PC-9 (cell line): ENCODE measurements around the gene DRAXIN. TPM values are rescaled to one million over a fixed set of nuclear protein-coding genes. Genes with fewer than 3 reads are reported as not detected.

ENCODE experiments used
- BruUV-seq: library from RNA; stranded (reverse); fragments of 400-500 nt; replicated peaks from 2 replicates; lab custom pipeline; 2021; lab: Mats Ljungman, UMichigan
- CTCF ChIA-PET: fragments of 300-600 bp; sonication (Branson Sonifier 250); formaldehyde crosslinking; loops from one replicate; lab custom pipeline; 2022; ENCODE audit warnings: antibody characterized with exemption; lab: Charles Lee
- POLR2A ChIA-PET: fragments of 300-600 bp; sonication (Branson Sonifier 250); formaldehyde crosslinking; loops from one replicate; lab custom pipeline; 2022; ENCODE audit warnings: antibody characterized with exemption; ENCODE audit not compliant: unreplicated experiment; lab: Charles Lee
- DNase-seq, 2 experiments: peaks; one replicate each; pipeline versions ENCODE4 v3.0.0 to v3.0.0-alpha.2; 2015 to 2022; ENCODE audit warnings: mixed read lengths in 1 of 2
- H2AFZ ChIP-seq: fragments of 200-600 bp; sonication (generic); 2 replicates; pipeline ENCODE4 v1.8.1; 2017; ENCODE audit warnings: antibody characterized with exemption
- H3F3A ChIP-seq: fragments of 200-600 bp; sonication (generic); 2 replicates; pipeline ENCODE4 v1.8.1; 2017; ENCODE audit warnings: antibody characterized with exemption, mild to moderate bottlenecking, low read depth; ENCODE audit not compliant: insufficient read depth
- H3K27ac ChIP-seq: fragments of 200-600 bp; sonication (generic); 2 replicates; pipeline ENCODE4 v1.6.1; 2016; ENCODE audit warnings: mixed run types
- H3K27me3 ChIP-seq: fragments of 200-600 bp; sonication (generic); 2 replicates; pipeline ENCODE4 v1.6.1; 2016; ENCODE audit warnings: low read depth, mixed run types; ENCODE audit not compliant: insufficient read depth
- H3K36me3 ChIP-seq: fragments of 200-600 bp; sonication (generic); 2 replicates; pipeline ENCODE4 v1.6.1; 2016; ENCODE audit warnings: low read depth, mixed run types
- H3K4me1 ChIP-seq: fragments of 200-600 bp; sonication (generic); replicated peaks from 2 replicates; pipeline ENCODE4 v1.6.1; 2016; ENCODE audit warnings: mixed run types; ENCODE audit not compliant: insufficient read depth
- H3K4me2 ChIP-seq: fragments of 200-600 bp; sonication (generic); 2 replicates; pipeline ENCODE4 v1.6.1; 2017; ENCODE audit warnings: mixed run types
- H3K4me3 ChIP-seq: fragments of 200-600 bp; sonication (generic); 2 replicates; pipeline ENCODE4 v1.6.1; 2016; ENCODE audit warnings: mixed run types
- H3K79me2 ChIP-seq: fragments of 200-600 bp; sonication (generic); 2 replicates; pipeline ENCODE4 v1.6.1; 2017; ENCODE audit warnings: low read depth, mixed run types
- H3K9me2 ChIP-seq: fragments of 200-600 bp; sonication (generic); 2 replicates; pipeline ENCODE4 v1.8.1; 2017; ENCODE audit warnings: mild to moderate bottlenecking; ENCODE audit not compliant: insufficient read depth
- H3K9me3 ChIP-seq: fragments of 200-600 bp; sonication (generic); 2 replicates; pipeline ENCODE4 v1.8.1; 2016; ENCODE audit warnings: low read depth; ENCODE audit not compliant: insufficient read depth
- H4K20me1 ChIP-seq: fragments of 200-600 bp; sonication (generic); 2 replicates; pipeline ENCODE4 v1.8.1; 2017; ENCODE audit not compliant: insufficient read depth
- CTCF ChIP-seq: fragments of 200-600 bp; sonication (generic); conservative IDR thresholded peaks from 2 replicates; pipeline ENCODE4 v1.6.1; 2017; ENCODE audit warnings: mixed run types, antibody characterized with exemption, mild to moderate bottlenecking, moderate library complexity
- EZH2 ChIP-seq: fragments of 200-600 bp; sonication (generic); IDR thresholded peaks from 2 replicates; pipeline ENCODE4 v1.8.0; 2017; ENCODE audit warnings: antibody characterized with exemption, low read depth
- intact Hi-C: fragments of 100-400 bp; cut with micrococcal nuclease; formaldehyde crosslinking; loops from one replicate; pipeline ENCODE4 v1.10.0; 2022; ENCODE audit not compliant: unreplicated experiment
- total RNA-seq: library from RNA; stranded (reverse); gene quantifications from 2 replicates; pipeline ENCODE4 v1.2.3, GENCODE V29; 2021

DRAXIN gene
- total RNA-seq, 1 experiment from 2014 or later = not detected

DNA sequence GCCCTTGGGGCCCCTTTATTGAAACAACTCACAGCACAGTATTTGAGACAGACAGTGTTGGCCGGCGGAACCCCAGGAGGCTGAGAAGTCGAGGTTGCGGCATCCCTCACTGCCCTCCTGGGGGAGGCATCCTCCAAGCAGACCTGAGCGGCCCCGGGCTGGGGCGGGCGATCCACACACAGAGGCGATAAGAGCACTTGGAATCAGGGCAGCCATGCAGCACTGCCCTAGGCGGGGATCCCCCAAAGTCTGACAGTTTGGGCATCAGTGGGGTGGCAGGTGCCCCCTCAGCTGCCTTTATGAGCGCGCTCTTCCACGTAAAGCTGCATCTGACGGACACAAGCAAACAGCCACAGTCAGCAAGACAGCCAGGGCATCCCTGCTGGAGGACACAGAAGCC is 17.0 kb upstream of the DRAXIN start:
- no TSS peak for BruUV-seq
- Histone ChIP-seq H3K36me3 (no peaks in the 10 kb centered on the region), H3K9me2 (no peaks in the 10 kb centered on the region), H3K4me3 (no peak overlapping the region), H2AFZ (no peak overlapping the region), H3K27ac (no peak overlapping the region), H4K20me1 (no peaks in the 10 kb centered on the region), H3K79me2 (no peaks in the 10 kb centered on the region), H3K4me2 (no peak overlapping the region), H3K9me3 (no peaks in the 10 kb centered on the region), H3K4me1 (no peaks in the 10 kb centered on the region), H3K27me3 (no peaks in the 10 kb centered on the region), H3F3A (no peaks in the 10 kb centered on the region)
- TF ChIP-seq CTCF = no peak
- no peak for TF ChIP-seq EZH2
- DNase-seq = no peak
- intact Hi-C loops = no loop called here
- CTCF ChIA-PET = interaction anchor here (0.6 kb wide), 1 partner anchor 21 kb away, joined by 3 read pairs; no protein-coding TSS in a partner anchor
- POLR2A ChIA-PET = no interaction called here

DNA sequence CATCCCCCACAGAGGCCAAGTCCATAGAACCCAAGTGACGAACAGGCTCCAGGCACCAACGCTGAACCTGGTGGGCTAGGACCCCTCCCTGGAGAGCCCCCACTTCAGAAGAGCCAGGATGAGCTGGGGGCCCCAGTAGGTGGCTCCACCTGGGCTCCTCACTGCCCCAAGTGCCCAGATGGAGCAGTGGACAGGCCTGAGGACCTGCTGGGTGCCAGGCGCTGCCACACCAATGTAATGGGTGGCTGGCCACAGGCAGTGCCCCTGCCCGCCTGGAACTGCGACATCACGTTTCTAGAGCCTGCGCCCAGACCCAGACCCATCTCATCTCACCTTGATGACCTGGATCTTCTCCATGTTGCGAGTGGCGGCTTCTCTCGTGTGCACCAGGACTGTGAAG is 16.2 kb upstream of the DRAXIN start:
- H3K9me2 ChIP-seq = no peaks in the 10 kb centered on the region
- ChIA-PET CTCF (no interaction called here), POLR2A (no interaction called here)
- H3F3A ChIP-seq = no peaks in the 10 kb centered on the region
- H2AFZ ChIP-seq = no peak overlapping the region
- intact Hi-C loops = no loop called here
- no peak overlapping the region for H3K4me3 ChIP-seq
- H3K4me1 ChIP-seq = no peaks in the 10 kb centered on the region
- no peak overlapping the region for H3K4me2 ChIP-seq
- no peak for DNase-seq
- H3K27ac ChIP-seq = no peak overlapping the region
- H3K27me3 ChIP-seq = no peaks in the 10 kb centered on the region
- no peaks in the 10 kb centered on the region for H3K9me3 ChIP-seq
- H3K36me3 ChIP-seq = no peaks in the 10 kb centered on the region
- no TSS peak for BruUV-seq
- TF ChIP-seq CTCF = no peak
- no peak for TF ChIP-seq EZH2
- no peaks in the 10 kb centered on the region for H4K20me1 ChIP-seq
- no peaks in the 10 kb centered on the region for H3K79me2 ChIP-seq

DNA sequence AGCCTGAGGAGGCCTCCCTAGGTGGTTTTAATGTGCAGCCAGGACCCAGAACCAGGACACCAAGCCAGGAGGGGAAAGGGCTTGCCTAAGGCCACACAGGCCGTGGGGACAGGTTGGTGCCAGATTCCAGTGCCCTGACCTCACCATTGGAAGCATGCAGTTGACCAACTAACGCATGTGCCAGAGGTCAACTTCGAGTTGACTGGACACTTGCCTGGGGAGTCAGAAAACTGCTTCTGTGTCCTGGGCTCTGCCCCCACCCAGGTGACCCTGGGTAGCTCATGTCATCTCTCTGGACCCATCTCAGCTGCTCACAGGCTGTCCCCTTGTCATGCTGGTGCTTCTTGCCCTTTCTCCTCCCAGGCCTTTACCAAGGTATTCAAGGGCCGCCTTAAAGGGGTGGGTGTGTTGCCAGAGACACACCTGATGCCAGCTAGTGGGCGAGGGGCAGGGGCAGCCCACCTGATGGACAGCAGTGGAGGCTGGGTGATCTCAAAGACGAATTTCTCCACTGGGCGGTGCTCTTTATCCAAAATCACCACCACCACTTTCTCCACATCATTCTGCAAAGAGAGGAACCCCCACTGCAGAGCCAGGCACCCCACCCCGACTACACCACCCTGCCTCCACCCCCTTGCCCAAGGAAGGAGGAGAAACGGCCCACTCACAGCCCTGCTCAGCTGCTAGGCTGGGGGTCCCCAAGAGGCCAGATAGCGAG is 15.0 kb upstream of the DRAXIN start:
- Histone ChIP-seq H3K4me1 (no peaks in the 10 kb centered on the region), H3K36me3 (no peaks in the 10 kb centered on the region), H3K9me2 (no peaks in the 10 kb centered on the region), H3K9me3 (no peaks in the 10 kb centered on the region), H3K27me3 (no peaks in the 10 kb centered on the region), H3K27ac (no peak overlapping the region), H2AFZ (no peak overlapping the region), H3F3A (no peaks in the 10 kb centered on the region), H3K4me2 (no peak overlapping the region), H3K79me2 (no peaks in the 10 kb centered on the region), H4K20me1 (no peaks in the 10 kb centered on the region), H3K4me3 (no peak overlapping the region)
- ChIA-PET POLR2A (no interaction called here), CTCF (no interaction called here)
- TF ChIP-seq CTCF = no peak
- TF ChIP-seq EZH2 = no peak
- BruUV-seq = no TSS peak
- intact Hi-C loops = no loop called here
- no peak for DNase-seq
